Measurements from ENCODE around the gene TMC3. TPM values are rescaled to one million over a fixed set of nuclear protein-coding genes. Genes with fewer than 3 reads are reported as not detected.

TMC3 gene
- total and polyA plus RNA-seq, 2 of the 13 experiments (the other 11 are each of a cell fraction or from before 2014, with no cell fraction given): not detected

- TF ChIP-seq ZNF879 (CRISPR knock-in tag; IDR thresholded peaks at IDR 0.05) (no peak), FOXO1 (CRISPR knock-in tag; IDR thresholded peaks at IDR 0.05) (no peak), FUBP1 (CRISPR knock-in tag; IDR thresholded peaks at IDR 0.05; ENCODE audit: borderline replicate concordance) (no peak), ZNF121 (CRISPR knock-in tag; IDR thresholded peaks at IDR 0.05) (no peak), KLF9 (CRISPR knock-in tag; IDR thresholded peaks at IDR 0.05; ENCODE audit: low read depth) (no peak), KLF15 (CRISPR knock-in tag; IDR thresholded peaks at IDR 0.05; ENCODE audit: borderline replicate concordance) (no peak), ZNF850 (CRISPR knock-in tag; conservative IDR thresholded peaks at IDR 0.05) (no peak), ZNF484 (CRISPR knock-in tag; IDR thresholded peaks at IDR 0.05; ENCODE audit: borderline replicate concordance, low read depth) (no peak), RFX3 (CRISPR knock-in tag; IDR thresholded peaks at IDR 0.05) (no peak), HNF1B (CRISPR knock-in tag; IDR thresholded peaks at IDR 0.05) (peak; percentile 61), ZNF564 (CRISPR knock-in tag; IDR thresholded peaks at IDR 0.05) (no peak), TBX3 (IDR thresholded peaks at IDR 0.05; ENCODE audit: borderline replicate concordance) (no peak), ZNF350 (CRISPR knock-in tag; IDR thresholded peaks at IDR 0.05; ENCODE audit: borderline replicate concordance, low read depth) (peak; percentile 55), GLI4 (CRISPR knock-in tag; IDR thresholded peaks at IDR 0.05; ENCODE audit: borderline replicate concordance) (no peak), ZNF549 (CRISPR knock-in tag; IDR thresholded peaks at IDR 0.05) (no peak), MAFF (IDR thresholded peaks at IDR 0.05; ENCODE audit: low read depth, low read length) (no peak), ZNF788 (CRISPR knock-in tag; IDR thresholded peaks at IDR 0.05; ENCODE audit: borderline replicate concordance) (no peak), PHF8 (CRISPR knock-in tag; IDR thresholded peaks at IDR 0.05) (peak; percentile 88), NFKBIZ (CRISPR knock-in tag; IDR thresholded peaks at IDR 0.05) (no peak), MTA1 (CRISPR knock-in tag; IDR thresholded peaks at IDR 0.05; ENCODE audit: borderline replicate concordance) (no peak), NR2F2 (IDR thresholded peaks at IDR 0.05; ENCODE audit: borderline replicate concordance, low read depth) (no peak), NR2F1 (CRISPR knock-in tag; IDR thresholded peaks at IDR 0.05) (no peak)
- TF ChIP-seq, protein P1, sequence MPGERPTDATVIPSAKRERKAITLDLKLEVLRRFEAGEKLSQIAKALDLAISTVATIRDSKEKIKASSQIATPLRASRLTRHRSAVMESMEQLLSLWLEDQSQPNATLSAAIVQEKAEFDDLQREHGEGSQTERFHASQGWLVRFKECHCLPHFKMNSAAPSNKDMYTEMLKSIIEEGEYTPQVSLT (CRISPR knock-in tag; IDR thresholded peaks at IDR 0.05; ENCODE audit: borderline replicate concordance, low read depth): no peak
- TF ChIP-seq, protein P2, sequence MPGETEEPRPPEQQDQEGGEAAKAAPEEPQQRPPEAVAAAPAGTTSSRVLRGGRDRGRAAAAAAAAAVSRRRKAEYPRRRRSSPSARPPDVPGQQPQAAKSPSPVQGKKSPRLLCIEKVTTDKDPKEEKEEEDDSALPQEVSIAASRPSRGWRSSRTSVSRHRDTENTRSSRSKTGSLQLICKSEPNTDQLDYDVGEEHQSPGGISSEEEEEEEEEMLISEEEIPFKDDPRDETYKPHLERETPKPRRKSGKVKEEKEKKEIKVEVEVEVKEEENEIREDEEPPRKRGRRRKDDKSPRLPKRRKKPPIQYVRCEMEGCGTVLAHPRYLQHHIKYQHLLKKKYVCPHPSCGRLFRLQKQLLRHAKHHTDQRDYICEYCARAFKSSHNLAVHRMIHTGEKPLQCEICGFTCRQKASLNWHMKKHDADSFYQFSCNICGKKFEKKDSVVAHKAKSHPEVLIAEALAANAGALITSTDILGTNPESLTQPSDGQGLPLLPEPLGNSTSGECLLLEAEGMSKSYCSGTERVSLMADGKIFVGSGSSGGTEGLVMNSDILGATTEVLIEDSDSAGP (CRISPR knock-in tag; IDR thresholded peaks at IDR 0.05; ENCODE audit: borderline replicate concordance): peak; percentile 50; the same call in 1 of the 2 replicates
These were observed 49.8 kb downstream of the TMC3 start, which contains the start of gene STARD5 (continued) for GRCh38 chr15:81323944-81324881.

Measured in HepG2 (cell line).